ENCODE data around the gene GOPC. TPM values are rescaled to one million over a fixed set of nuclear protein-coding genes. Genes with fewer than 3 reads are reported as not detected.

The GOPC gene
- total RNA-seq, 3 donors from 2014 or later (not counting 1 experiment from before 2014, with no cell fraction given) = 17.5 to 27.7 (median 20.4) TPM

DNA sequence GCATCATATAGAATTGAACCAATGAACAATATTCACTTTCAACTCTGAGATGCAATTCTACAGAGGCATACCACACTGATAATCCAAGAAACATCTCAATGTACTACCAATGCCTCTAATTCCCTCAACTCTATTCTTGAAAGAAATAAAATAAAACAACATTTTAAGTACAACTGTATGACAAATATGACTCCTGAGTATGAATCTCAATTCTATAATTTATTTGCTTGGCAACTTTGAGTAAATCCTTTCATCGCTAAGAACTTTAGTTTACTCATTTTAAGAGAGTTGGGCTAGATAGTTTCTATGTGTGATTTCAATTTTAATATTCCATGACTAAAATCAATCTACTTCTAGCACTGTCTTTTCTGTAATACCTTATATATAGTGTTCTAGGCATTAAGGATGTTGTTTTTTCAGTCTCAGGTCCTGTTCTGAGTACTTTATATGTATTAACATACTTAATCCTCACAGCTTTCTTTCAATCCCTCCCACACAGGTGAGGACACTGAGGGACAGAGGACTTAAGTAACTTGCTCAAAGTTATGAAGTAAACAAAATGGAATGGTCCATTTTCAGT is 33.4 kb downstream of the GOPC start:
- Histone ChIP-seq H3K4me3 (ENCODE audit: low read length) (no peak overlapping the region), H3K27me3 (ENCODE audit: control insufficient read depth, insufficient read depth, low read length) (no peaks in the 10 kb centered on the region), H3K36me3 (ENCODE audit: control insufficient read depth, insufficient read depth, low read length) (peaks cover 74% of the 10 kb centered on the region), H3K9me3 (ENCODE audit: control insufficient read depth, insufficient read depth, low read length) (no peaks in the 10 kb centered on the region), H3K27ac (ENCODE audit: low read length) (no peak overlapping the region), H3K4me1 (ENCODE audit: control insufficient read depth, insufficient read depth, low read length) (no peaks in the 10 kb centered on the region)
- ATAC-seq = no peak
- Mint-ChIP-seq H3K9me3 (no peaks in the 10 kb centered on the region), H3K4me3 (no peak overlapping the region), H3K4me1 (peaks cover 0 to 6% of the 10 kb centered on the region in 2 donors), H3K36me3 (peaks cover 11% of the 10 kb centered on the region), H3K27ac (no peak overlapping the region), H3K27me3 (ENCODE audit: low read depth in 2 of 2) (no peaks in the 10 kb centered on the region)
- no peak for DNase-seq
- TF ChIP-seq, protein P1, sequence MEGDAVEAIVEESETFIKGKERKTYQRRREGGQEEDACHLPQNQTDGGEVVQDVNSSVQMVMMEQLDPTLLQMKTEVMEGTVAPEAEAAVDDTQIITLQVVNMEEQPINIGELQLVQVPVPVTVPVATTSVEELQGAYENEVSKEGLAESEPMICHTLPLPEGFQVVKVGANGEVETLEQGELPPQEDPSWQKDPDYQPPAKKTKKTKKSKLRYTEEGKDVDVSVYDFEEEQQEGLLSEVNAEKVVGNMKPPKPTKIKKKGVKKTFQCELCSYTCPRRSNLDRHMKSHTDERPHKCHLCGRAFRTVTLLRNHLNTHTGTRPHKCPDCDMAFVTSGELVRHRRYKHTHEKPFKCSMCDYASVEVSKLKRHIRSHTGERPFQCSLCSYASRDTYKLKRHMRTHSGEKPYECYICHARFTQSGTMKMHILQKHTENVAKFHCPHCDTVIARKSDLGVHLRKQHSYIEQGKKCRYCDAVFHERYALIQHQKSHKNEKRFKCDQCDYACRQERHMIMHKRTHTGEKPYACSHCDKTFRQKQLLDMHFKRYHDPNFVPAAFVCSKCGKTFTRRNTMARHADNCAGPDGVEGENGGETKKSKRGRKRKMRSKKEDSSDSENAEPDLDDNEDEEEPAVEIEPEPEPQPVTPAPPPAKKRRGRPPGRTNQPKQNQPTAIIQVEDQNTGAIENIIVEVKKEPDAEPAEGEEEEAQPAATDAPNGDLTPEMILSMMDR (IDR thresholded peaks at IDR 0.05) = no peak
- intact Hi-C loops (cut with micrococcal nuclease) = no loop called here
- no CpG with 5 or more reads among the region's 1 CpG for WGBS (ENCODE audit: insufficient coverage)

DNA sequence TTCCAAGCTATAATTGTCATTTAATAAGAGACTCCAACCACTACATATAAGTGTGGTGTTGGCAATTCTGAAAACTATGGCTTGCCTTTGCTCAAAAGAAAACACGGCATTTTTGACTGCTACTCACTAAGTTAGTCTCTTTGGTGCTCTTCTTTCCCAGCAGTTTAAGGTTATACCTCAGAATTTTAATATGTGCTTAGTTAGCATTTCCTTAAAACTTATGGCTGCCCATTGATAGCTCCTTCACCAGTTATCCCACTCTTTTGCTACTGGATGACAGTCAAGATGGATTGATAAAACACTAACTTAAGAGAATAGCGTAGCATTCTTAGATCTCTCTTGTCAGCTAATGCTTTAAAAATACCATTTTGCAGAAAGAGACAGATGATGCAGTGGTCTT is 34.1 kb downstream of the GOPC start:
- 100% methylated on average over 2 of the region's 2 CpGs for WGBS (ENCODE audit: insufficient coverage)
- no peak overlapping the region for H3K4me3 Mint-ChIP-seq
- H3K4me3 ChIP-seq (ENCODE audit: low read length) = no peak overlapping the region
- H3K27ac Mint-ChIP-seq = no peak overlapping the region
- H3K27ac ChIP-seq (ENCODE audit: low read length) = no peak overlapping the region
- peaks cover 9% of the 10 kb centered on the region for H3K36me3 Mint-ChIP-seq
- no peak for DNase-seq
- H3K4me1 Mint-ChIP-seq = peaks cover 0 to 6% of the 10 kb centered on the region in 2 donors
- no peaks in the 10 kb centered on the region for H3K27me3 Mint-ChIP-seq (ENCODE audit: low read depth in 2 of 2)
- H3K27me3 ChIP-seq (ENCODE audit: control insufficient read depth, insufficient read depth, low read length) = no peaks in the 10 kb centered on the region
- no peaks in the 10 kb centered on the region for H3K9me3 Mint-ChIP-seq
- no peaks in the 10 kb centered on the region for H3K4me1 ChIP-seq (ENCODE audit: control insufficient read depth, insufficient read depth, low read length)
- no peak for ATAC-seq
- peaks cover 72% of the 10 kb centered on the region for H3K36me3 ChIP-seq (ENCODE audit: control insufficient read depth, insufficient read depth, low read length)
- intact Hi-C loops (cut with micrococcal nuclease) = no loop called here
- TF ChIP-seq, protein P1 (IDR thresholded peaks at IDR 0.05) = no peak
- no peaks in the 10 kb centered on the region for H3K9me3 ChIP-seq (ENCODE audit: control insufficient read depth, insufficient read depth, low read length)

DNA sequence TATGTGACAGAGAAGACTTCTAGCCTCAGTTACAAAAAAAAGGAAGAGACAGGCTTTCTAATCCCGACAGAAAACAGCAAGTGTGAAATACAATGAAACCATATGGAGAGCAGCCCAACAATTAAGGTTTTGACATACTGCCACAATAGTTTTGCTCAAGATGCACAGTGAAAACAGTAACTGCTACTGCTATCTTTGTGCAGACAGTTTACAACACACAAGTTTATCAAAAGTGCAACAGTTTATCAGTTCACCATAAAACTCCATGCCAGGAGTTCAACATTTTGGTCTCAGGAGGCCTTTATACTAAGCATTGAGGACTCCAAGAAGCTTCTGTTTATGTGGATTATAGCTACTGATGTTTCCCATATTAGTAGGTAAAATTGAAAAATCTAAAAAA is 37.6 kb downstream of the GOPC start:
- Mint-ChIP-seq H3K4me1 (no peaks in the 10 kb centered on the region), H3K27ac (no peak overlapping the region), H3K4me3 (no peak overlapping the region), H3K9me3 (no peaks in the 10 kb centered on the region), H3K27me3 (ENCODE audit: low read depth in 2 of 2) (no peaks in the 10 kb centered on the region), H3K36me3 (no peaks in the 10 kb centered on the region)
- no peaks in the 10 kb centered on the region for H3K9me3 ChIP-seq (ENCODE audit: control insufficient read depth, insufficient read depth, low read length)
- no peak for ATAC-seq
- H3K27ac ChIP-seq (ENCODE audit: low read length) = no peak overlapping the region
- intact Hi-C loops (cut with micrococcal nuclease) = no loop called here
- H3K4me3 ChIP-seq (ENCODE audit: low read length) = no peak overlapping the region
- H3K4me1 ChIP-seq (ENCODE audit: control insufficient read depth, insufficient read depth, low read length) = no peaks in the 10 kb centered on the region
- WGBS (ENCODE audit: insufficient coverage) = 94% methylated on average over 1 of the region's 1 CpG
- peaks cover 64% of the 10 kb centered on the region for H3K36me3 ChIP-seq (ENCODE audit: control insufficient read depth, insufficient read depth, low read length)
- TF ChIP-seq, protein P1 (IDR thresholded peaks at IDR 0.05) = no peak
- no peaks in the 10 kb centered on the region for H3K27me3 ChIP-seq (ENCODE audit: control insufficient read depth, insufficient read depth, low read length)
- DNase-seq = no peak

DNA sequence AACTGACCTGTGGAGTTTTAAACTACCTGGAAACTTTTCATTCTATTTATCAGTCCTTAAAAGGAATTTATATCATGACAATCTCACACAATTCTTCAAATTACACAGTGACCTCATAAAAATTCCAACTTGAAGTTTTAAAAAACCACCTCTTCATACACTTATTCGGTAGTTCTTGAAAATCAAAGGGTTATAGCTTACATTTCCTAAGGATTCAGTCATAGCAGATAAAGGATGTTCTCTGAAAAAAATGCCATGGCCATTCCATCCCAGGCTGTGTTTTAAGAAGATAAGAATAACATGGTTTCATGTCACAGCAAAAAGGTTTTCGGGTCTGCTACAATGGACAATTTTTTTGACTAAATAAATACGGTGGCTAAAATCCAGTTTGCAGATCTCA is 41.2 kb downstream of the GOPC start:
- H3K9me3 Mint-ChIP-seq = no peaks in the 10 kb centered on the region
- H3K36me3 ChIP-seq (ENCODE audit: control insufficient read depth, insufficient read depth, low read length) = peaks cover 33% of the 10 kb centered on the region
- DNase-seq (no peak), ATAC-seq (no peak)
- no peak overlapping the region for H3K27ac ChIP-seq (ENCODE audit: low read length)
- H3K27me3 ChIP-seq (ENCODE audit: control insufficient read depth, insufficient read depth, low read length) = no peaks in the 10 kb centered on the region
- H3K9me3 ChIP-seq (ENCODE audit: control insufficient read depth, insufficient read depth, low read length) = no peaks in the 10 kb centered on the region
- intact Hi-C loops (cut with micrococcal nuclease) = no loop called here
- peaks cover 0 to 5% of the 10 kb centered on the region in 2 donors for H3K4me1 Mint-ChIP-seq
- H3K4me1 ChIP-seq (ENCODE audit: control insufficient read depth, insufficient read depth, low read length) = no peaks in the 10 kb centered on the region
- no peaks in the 10 kb centered on the region for H3K27me3 Mint-ChIP-seq (ENCODE audit: low read depth in 2 of 2)
- WGBS (ENCODE audit: insufficient coverage) = 98% methylated on average over 3 of the region's 3 CpGs
- H3K27ac Mint-ChIP-seq = peak overlapping the region in 1 of 2 donors; percentile 14
- TF ChIP-seq, protein P1 (IDR thresholded peaks at IDR 0.05) = no peak
- H3K36me3 Mint-ChIP-seq = no peaks in the 10 kb centered on the region
- no peak overlapping the region for H3K4me3 Mint-ChIP-seq
- H3K4me3 ChIP-seq (ENCODE audit: low read length) = no peak overlapping the region

All from natural killer cell (primary cell).